Osteocyte (in vitro differentiated cells): ENCODE results near the gene KATNBL1. TPM values are rescaled to one million over a fixed set of nuclear protein-coding genes. Genes with fewer than 3 reads are reported as not detected.

Experiments used
- DNase-seq: peaks from one replicate; pipeline ENCODE4 v3.0.0; 2021; ENCODE audit warnings: mixed read lengths; ENCODE audit not compliant: unreplicated experiment; ENCODE audit errors: extremely low spot score
- H3K27ac Mint-ChIP-seq: one replicate; pipeline ENCODE4 v1.8.0; 2021; ENCODE audit warnings: mild to moderate bottlenecking, mixed read lengths; ENCODE audit not compliant: unreplicated experiment
- H3K27me3 Mint-ChIP-seq: one replicate; pipeline ENCODE4 v1.8.0; 2021; ENCODE audit warnings: mixed read lengths; ENCODE audit not compliant: unreplicated experiment
- H3K36me3 Mint-ChIP-seq: one replicate; pipeline ENCODE4 v1.8.0; 2021; ENCODE audit warnings: mixed read lengths; ENCODE audit not compliant: unreplicated experiment
- H3K4me1 Mint-ChIP-seq: one replicate; pipeline ENCODE4 v1.8.0; 2021; ENCODE audit warnings: mixed read lengths; ENCODE audit not compliant: unreplicated experiment
- H3K4me3 Mint-ChIP-seq: one replicate; pipeline ENCODE4 v1.8.0; 2021; ENCODE audit warnings: mild to moderate bottlenecking, moderate library complexity, mixed read lengths; ENCODE audit not compliant: unreplicated experiment
- H3K9me3 Mint-ChIP-seq: one replicate; pipeline ENCODE4 v1.8.0; 2021; ENCODE audit warnings: mixed read lengths; ENCODE audit not compliant: unreplicated experiment
- CTCF ChIP-seq: fragments of 200-600 bp; sonication (generic); IDR thresholded peaks from 2 replicates; pipeline ENCODE4 v1.5.0; 2021; ENCODE audit warnings: antibody characterized with exemption, mild to moderate bottlenecking, moderate library complexity
- total RNA-seq: library from RNA; stranded (reverse); gene quantifications from 2 replicates; pipeline ENCODE4 v1.2.1, GENCODE V29; 2021

Gene KATNBL1
- total RNA-seq, 1 donor from 2014 or later, result 39.1 TPM

DNA sequence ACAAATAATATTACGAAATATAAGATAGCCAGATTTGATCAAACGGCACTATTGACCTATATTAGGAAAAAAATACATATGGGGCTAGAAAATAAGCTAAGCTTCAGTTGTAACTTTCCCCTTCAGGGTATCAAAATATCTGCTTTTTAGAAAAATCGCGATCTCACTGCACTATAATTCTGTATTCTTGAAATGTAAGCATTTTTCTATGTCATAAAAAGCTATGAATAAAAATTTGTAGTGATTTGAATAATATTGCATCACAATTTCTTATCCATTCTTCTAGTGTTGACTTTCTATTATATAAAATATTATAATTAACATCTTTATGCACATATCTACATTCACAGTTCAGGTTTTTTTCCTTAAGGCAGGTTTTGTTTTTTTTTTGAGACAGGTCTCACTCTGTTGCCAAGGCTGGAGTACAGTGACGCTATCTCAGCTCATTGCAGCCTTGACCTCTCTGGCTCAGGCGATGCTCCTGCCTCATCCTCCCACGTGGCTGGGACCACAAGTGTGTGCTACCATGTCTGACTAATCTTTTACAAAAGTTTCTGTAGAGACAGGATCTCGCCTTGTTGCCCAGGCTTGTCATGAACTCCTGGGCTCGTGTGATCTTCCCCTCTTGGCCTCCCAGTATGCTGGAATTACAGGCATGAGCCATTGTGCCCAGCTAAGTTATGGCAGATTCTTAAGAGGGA lies 36.5 kb upstream of the KATNBL1 start:
- Mint-ChIP-seq H3K27me3 (no peaks in the 10 kb centered on the region), H3K4me3 (no peak overlapping the region), H3K27ac (no peak overlapping the region), H3K9me3 (no peaks in the 10 kb centered on the region), H3K36me3 (peaks cover 42% of the 10 kb centered on the region), H3K4me1 (no peaks in the 10 kb centered on the region)
- no peak for DNase-seq
- TF ChIP-seq CTCF, result no peak

DNA sequence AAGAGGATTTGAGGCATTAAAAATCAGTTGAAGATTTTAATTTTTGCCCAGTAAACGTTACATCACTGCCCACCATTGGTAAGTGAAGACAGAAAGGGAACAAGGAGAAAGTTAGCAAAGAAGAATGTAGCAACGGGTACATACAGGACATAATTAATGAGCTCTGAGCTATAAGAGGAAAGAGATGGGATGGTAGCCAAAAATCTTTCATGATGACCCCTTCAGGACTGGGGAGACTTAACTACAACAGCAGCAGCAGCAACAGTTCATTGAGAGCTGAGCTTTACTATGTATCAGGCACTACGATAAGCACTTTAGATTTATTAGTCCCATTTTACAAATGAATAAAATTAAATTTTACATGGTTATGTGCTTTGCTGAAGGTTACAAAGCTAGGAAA lies 33.3 kb upstream of the KATNBL1 start:
- no peaks in the 10 kb centered on the region for H3K9me3 Mint-ChIP-seq
- no peak overlapping the region for H3K4me3 Mint-ChIP-seq
- peaks cover 42% of the 10 kb centered on the region for H3K36me3 Mint-ChIP-seq
- H3K27ac Mint-ChIP-seq, result no peak overlapping the region
- H3K4me1 Mint-ChIP-seq, result peaks cover 17% of the 10 kb centered on the region
- no peak for DNase-seq
- TF ChIP-seq CTCF, result no peak
- H3K27me3 Mint-ChIP-seq, result no peaks in the 10 kb centered on the region

DNA sequence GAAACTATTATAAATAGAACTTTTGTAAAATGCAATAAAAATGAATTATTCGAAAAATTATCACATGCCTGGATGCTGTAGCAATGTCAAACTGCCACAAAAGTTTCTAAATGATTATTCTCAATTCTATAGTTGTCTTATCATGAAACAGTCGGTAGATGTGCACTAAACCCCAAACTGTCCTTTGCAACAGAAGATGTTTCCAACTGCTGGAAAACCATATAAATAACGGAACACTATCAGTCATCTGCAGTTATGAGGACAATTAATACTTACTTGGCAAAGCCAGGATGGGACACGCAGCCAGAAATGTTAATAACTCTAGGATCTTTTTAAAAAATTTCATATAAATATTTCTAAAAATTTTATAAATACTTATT lies 32.4 kb upstream of the KATNBL1 start:
- Mint-ChIP-seq H3K36me3 (peaks cover 48% of the 10 kb centered on the region), H3K9me3 (no peaks in the 10 kb centered on the region), H3K4me3 (no peak overlapping the region), H3K27me3 (no peaks in the 10 kb centered on the region), H3K27ac (no peak overlapping the region), H3K4me1 (peaks cover 17% of the 10 kb centered on the region)
- no peak for TF ChIP-seq CTCF
- DNase-seq, result no peak

DNA sequence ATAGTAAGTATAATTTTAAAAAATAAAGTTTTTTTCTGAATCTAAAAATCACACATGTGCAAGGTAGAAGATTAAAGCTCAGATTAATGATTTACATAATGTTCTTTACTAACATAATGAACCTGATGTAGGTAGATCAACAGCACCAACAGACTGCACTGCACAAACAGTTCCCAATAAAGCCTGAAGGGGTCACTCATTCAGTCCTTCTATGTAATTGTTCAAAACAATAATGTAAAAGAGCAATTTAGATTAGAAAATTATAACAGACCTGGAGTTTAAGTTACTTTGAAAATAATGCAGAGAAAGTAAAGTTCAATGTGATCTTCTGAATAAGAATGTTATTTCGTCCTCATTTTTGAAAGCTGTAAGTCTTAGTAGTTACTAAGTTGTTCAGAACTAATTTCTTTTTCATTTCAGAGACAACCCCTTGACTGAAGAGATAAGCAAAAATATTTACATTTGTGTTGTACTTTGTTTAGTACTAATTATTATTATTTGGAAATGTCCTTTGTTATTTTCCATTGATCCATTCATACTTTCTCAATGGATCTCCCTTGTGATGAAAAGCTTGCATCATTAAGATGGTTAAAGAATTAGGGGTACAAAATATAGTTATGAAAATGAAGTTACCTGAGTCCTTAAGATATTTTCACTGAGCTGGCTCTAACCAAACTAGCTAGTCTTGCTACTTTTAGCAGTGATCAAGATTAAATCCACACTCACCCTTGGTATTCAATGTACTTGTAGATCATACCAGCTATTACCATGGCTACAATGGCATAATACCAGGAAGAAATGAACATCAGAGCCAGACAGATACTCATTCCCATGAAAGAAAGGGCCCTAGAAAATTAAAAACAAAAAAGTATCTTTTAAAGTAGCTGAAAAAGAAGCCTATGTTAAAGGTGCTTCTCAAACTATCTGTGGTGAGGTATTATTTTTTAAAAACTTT lies 31.8 kb upstream of the KATNBL1 start:
- peaks cover 17% of the 10 kb centered on the region for H3K4me1 Mint-ChIP-seq
- DNase-seq, result no peak
- H3K4me3 Mint-ChIP-seq, result no peak overlapping the region
- peaks cover 50% of the 10 kb centered on the region for H3K36me3 Mint-ChIP-seq
- TF ChIP-seq CTCF, result peak; percentile 80
- H3K9me3 Mint-ChIP-seq, result no peaks in the 10 kb centered on the region
- peak overlapping the region; percentile 1 for H3K27ac Mint-ChIP-seq
- no peaks in the 10 kb centered on the region for H3K27me3 Mint-ChIP-seq

GRCh38 chr15:34240537-34240936 lies 30.6 kb upstream of the KATNBL1 start:
- no peak for TF ChIP-seq CTCF
- Mint-ChIP-seq H3K27me3 (no peaks in the 10 kb centered on the region), H3K4me3 (no peak overlapping the region), H3K27ac (peak overlapping the region; percentile 95), H3K4me1 (peaks cover 17% of the 10 kb centered on the region), H3K9me3 (no peaks in the 10 kb centered on the region), H3K36me3 (peaks cover 59% of the 10 kb centered on the region)
- no peak for DNase-seq
